GM18858 (cell line): ENCODE measurements around the gene RBMXL3.
A peak's percentile ranks its signal among the peaks of the same experiment; 100 is the strongest.
"Not testable (repeated sequence)": the region's sequence is repeated elsewhere in the genome, so short reads cannot be mapped to it uniquely, and the experiment has no call there.

Experiments
- ATAC-seq: cut with Tn5 transposase; IDR thresholded peaks from one replicate; pipeline ENCODE4 v1.9.1; 2021; ENCODE audit not compliant: unreplicated experiment

Gene RBMXL3

GRCh38 chrX:115189110-115189509 is at the start of gene RBMXL3:
Gene RBMXL3 (plus strand): TSS chrX:115189410. CDS start chrX:115189442, 32 bp downstream.
- no peak for ATAC-seq

- no peak for ATAC-seq
These were observed 47.2 kb upstream of the RBMXL3 start for GRCh38 chrX:115142057-115142456.

- ATAC-seq = no peak
These were observed 42.0 kb upstream of the RBMXL3 start for GRCh38 chrX:115147220-115147619.

- ATAC-seq = no peak
These were observed 16.0 kb upstream of the RBMXL3 start for GRCh38 chrX:115173181-115173580.

GRCh38 chrX:115174548-115174947 is 14.7 kb upstream of the RBMXL3 start:
- no peak for ATAC-seq

GRCh38 chrX:115177932-115178331 is 11.3 kb upstream of the RBMXL3 start:
- ATAC-seq = no peak

- no peak for ATAC-seq
These were observed 10.7 kb upstream of the RBMXL3 start for GRCh38 chrX:115178473-115178872.

GRCh38 chrX:115183980-115184379 is 5.2 kb upstream of the RBMXL3 start:
- ATAC-seq = no peak

- no peak for ATAC-seq
These were observed 731 bp downstream of the RBMXL3 start for GRCh38 chrX:115189646-115190635.

- ATAC-seq = no peak
These were observed 1.7 kb downstream of the RBMXL3 start for GRCh38 chrX:115190636-115191489.

- no peak for ATAC-seq
These were observed 2.5 kb downstream of the RBMXL3 start for GRCh38 chrX:115191490-115192243.

- no peak for ATAC-seq
These were observed 3.1 kb downstream of the RBMXL3 start for GRCh38 chrX:115192244-115192700.

GRCh38 chrX:115204040-115204439 is 14.8 kb downstream of the RBMXL3 start:
- no peak for ATAC-seq

- not testable (repeated sequence) for ATAC-seq
These were observed 20.3 kb downstream of the RBMXL3 start for GRCh38 chrX:115209547-115209946.

GRCh38 chrX:115214151-115214550 is 24.9 kb downstream of the RBMXL3 start:
- ATAC-seq = no peak

GRCh38 chrX:115214605-115215004 is 25.4 kb downstream of the RBMXL3 start:
- no peak for ATAC-seq

- not testable (repeated sequence) for ATAC-seq
These were observed 28.1 kb downstream of the RBMXL3 start for GRCh38 chrX:115217346-115217745.

- ATAC-seq = peak; percentile 62
These were observed 37.7 kb downstream of the RBMXL3 start for GRCh38 chrX:115226929-115227328.

GRCh38 chrX:115229337-115230003 is 40.3 kb downstream of the RBMXL3 start:
- no peak for ATAC-seq

- no peak for ATAC-seq
These were observed 43.8 kb downstream of the RBMXL3 start for GRCh38 chrX:115232933-115233496.
